Calu3 (cell line): ENCODE results near the gene SHLD1. TPM values are rescaled to one million over a fixed set of nuclear protein-coding genes. Genes with fewer than 3 reads are reported as not detected.

ENCODE experiments used
- BruUV-seq: library from RNA; stranded (reverse); fragments of 400-500 nt; replicated peaks from 2 replicates; lab custom pipeline; 2021; lab: Mats Ljungman, UMichigan
- CTCF ChIA-PET: fragments of 300-600 bp; sonication (Branson Sonifier 250); formaldehyde crosslinking; loops from one replicate; lab custom pipeline; 2022; ENCODE audit warnings: antibody characterized with exemption; lab: Charles Lee
- DNase-seq: peaks from one replicate; pipeline ENCODE4 v3.0.0; 2022
- H3K27ac Mint-ChIP-seq: one replicate; pipeline ENCODE4 v1.8.0; 2022; ENCODE audit warnings: mixed read lengths; ENCODE audit not compliant: unreplicated experiment
- H3K27me3 Mint-ChIP-seq: one replicate; pipeline ENCODE4 v1.8.0; 2022; ENCODE audit warnings: mixed read lengths; ENCODE audit not compliant: unreplicated experiment
- H3K36me3 Mint-ChIP-seq: one replicate; pipeline ENCODE4 v1.8.0; 2022; ENCODE audit warnings: mild to moderate bottlenecking, moderate library complexity, mixed read lengths; ENCODE audit not compliant: insufficient read depth, unreplicated experiment
- H3K4me1 Mint-ChIP-seq: one replicate; pipeline ENCODE4 v1.8.0; 2022; ENCODE audit warnings: mild to moderate bottlenecking, low read depth, mixed read lengths; ENCODE audit not compliant: unreplicated experiment
- H3K4me3 Mint-ChIP-seq: one replicate; pipeline ENCODE4 v1.8.0; 2022; ENCODE audit warnings: mild to moderate bottlenecking, low read depth, moderate library complexity, mixed read lengths; ENCODE audit not compliant: unreplicated experiment
- H3K9me3 Mint-ChIP-seq: one replicate; pipeline ENCODE4 v1.8.0; 2022; ENCODE audit warnings: low read depth, mixed read lengths; ENCODE audit not compliant: unreplicated experiment
- CTCF ChIP-seq: fragments of 200-600 bp; IDR thresholded peaks from one replicate; pipeline ENCODE4 v1.8.0; 2022; ENCODE audit warnings: antibody characterized with exemption; ENCODE audit not compliant: unreplicated experiment
- intact Hi-C: fragments of 100-400 bp; cut with micrococcal nuclease; formaldehyde crosslinking; loops from one replicate; pipeline ENCODE4 v1.10.0; 2022; ENCODE audit not compliant: unreplicated experiment
- total RNA-seq: library from RNA; stranded (reverse); gene quantifications from 2 replicates; pipeline ENCODE4 v1.2.3, GENCODE V29; 2022

Gene SHLD1
- total RNA-seq, 1 experiment from 2014 or later = 1.3 TPM

- H3K27me3 Mint-ChIP-seq = no peaks in the 10 kb centered on the region
- no peaks in the 10 kb centered on the region for H3K9me3 Mint-ChIP-seq
- TF ChIP-seq CTCF = no peak
- CTCF ChIA-PET = no interaction called here
- peaks cover 10% of the 10 kb centered on the region for H3K4me1 Mint-ChIP-seq
- intact Hi-C loops = no loop called here
- H3K4me3 Mint-ChIP-seq = no peak overlapping the region
- BruUV-seq = no TSS peak
- H3K27ac Mint-ChIP-seq = no peak overlapping the region
- H3K36me3 Mint-ChIP-seq = no peaks in the 10 kb centered on the region
- no peak for DNase-seq
Measured at GRCh38 chr20:5822569-5822968, 72.4 kb downstream of the SHLD1 start.

GRCh38 chr20:5825130-5825719 is 75.0 kb downstream of the SHLD1 start:
- peaks cover 10% of the 10 kb centered on the region for H3K4me1 Mint-ChIP-seq
- TF ChIP-seq CTCF = no peak
- no peak overlapping the region for H3K4me3 Mint-ChIP-seq
- no peaks in the 10 kb centered on the region for H3K9me3 Mint-ChIP-seq
- no peaks in the 10 kb centered on the region for H3K36me3 Mint-ChIP-seq
- no peak for DNase-seq
- CTCF ChIA-PET = no interaction called here
- H3K27me3 Mint-ChIP-seq = no peaks in the 10 kb centered on the region
- intact Hi-C loops = no loop called here
- no TSS peak for BruUV-seq
- no peak overlapping the region for H3K27ac Mint-ChIP-seq

- Mint-ChIP-seq H3K27me3 (no peaks in the 10 kb centered on the region), H3K4me1 (peaks cover 10% of the 10 kb centered on the region), H3K27ac (no peak overlapping the region), H3K9me3 (no peaks in the 10 kb centered on the region), H3K36me3 (no peaks in the 10 kb centered on the region), H3K4me3 (no peak overlapping the region)
- CTCF ChIA-PET = interaction anchor here (0.6 kb wide), 1 partner anchor 9 kb away, joined by 3 read pairs; no protein-coding TSS in a partner anchor
- no TSS peak for BruUV-seq
- TF ChIP-seq CTCF = no peak
- no peak for DNase-seq
- intact Hi-C loops = no loop called here
Measured at GRCh38 chr20:5827098-5827853, 77.1 kb downstream of the SHLD1 start.

GRCh38 chr20:5827861-5828260 is 77.7 kb downstream of the SHLD1 start:
- no peak for DNase-seq
- H3K27ac Mint-ChIP-seq = no peak overlapping the region
- no TSS peak for BruUV-seq

More at GRCh38 chr20:5827861-5828260, 77.7 kb downstream of the SHLD1 start:
- no peaks in the 10 kb centered on the region for H3K9me3 Mint-ChIP-seq
- no peaks in the 10 kb centered on the region for H3K27me3 Mint-ChIP-seq
- no peak overlapping the region for H3K4me3 Mint-ChIP-seq
- CTCF ChIA-PET = no interaction called here
- no peaks in the 10 kb centered on the region for H3K36me3 Mint-ChIP-seq
- H3K4me1 Mint-ChIP-seq = peaks cover 6% of the 10 kb centered on the region
- TF ChIP-seq CTCF = no peak
- intact Hi-C loops = no loop called here
